ENCODE data around the gene SAMD11. TPM values are rescaled to one million over a fixed set of nuclear protein-coding genes. Genes with fewer than 3 reads are reported as not detected.
A peak's percentile ranks its signal among the peaks of the same experiment; 100 is the strongest.
"Not testable (repeated sequence)": the region's sequence is repeated elsewhere in the genome, so short reads cannot be mapped to it uniquely, and the experiment has no call there.

Gene SAMD11
- total RNA-seq, 4 donors from 2014 or later = 1.0 to 40.7 (median 13.8) TPM

- Histone ChIP-seq H3K4me1 (peaks cover 0 to 28% of the 10 kb centered on the region in 2 donors), H3K36me3 (no peaks in the 10 kb centered on the region), H3K9me3 (no peaks in the 10 kb centered on the region), H3K27me3 (no peaks in the 10 kb centered on the region), H3K27ac (peak overlapping the region in 1 of 2 donors; percentile 85), H3K4me3 (no peak overlapping the region)
- DNase-seq = no peak
- intact Hi-C loops (cut with DNase I; ENCODE audit: low total_unique reads) = no loop called here
- TF ChIP-seq, protein P1, sequence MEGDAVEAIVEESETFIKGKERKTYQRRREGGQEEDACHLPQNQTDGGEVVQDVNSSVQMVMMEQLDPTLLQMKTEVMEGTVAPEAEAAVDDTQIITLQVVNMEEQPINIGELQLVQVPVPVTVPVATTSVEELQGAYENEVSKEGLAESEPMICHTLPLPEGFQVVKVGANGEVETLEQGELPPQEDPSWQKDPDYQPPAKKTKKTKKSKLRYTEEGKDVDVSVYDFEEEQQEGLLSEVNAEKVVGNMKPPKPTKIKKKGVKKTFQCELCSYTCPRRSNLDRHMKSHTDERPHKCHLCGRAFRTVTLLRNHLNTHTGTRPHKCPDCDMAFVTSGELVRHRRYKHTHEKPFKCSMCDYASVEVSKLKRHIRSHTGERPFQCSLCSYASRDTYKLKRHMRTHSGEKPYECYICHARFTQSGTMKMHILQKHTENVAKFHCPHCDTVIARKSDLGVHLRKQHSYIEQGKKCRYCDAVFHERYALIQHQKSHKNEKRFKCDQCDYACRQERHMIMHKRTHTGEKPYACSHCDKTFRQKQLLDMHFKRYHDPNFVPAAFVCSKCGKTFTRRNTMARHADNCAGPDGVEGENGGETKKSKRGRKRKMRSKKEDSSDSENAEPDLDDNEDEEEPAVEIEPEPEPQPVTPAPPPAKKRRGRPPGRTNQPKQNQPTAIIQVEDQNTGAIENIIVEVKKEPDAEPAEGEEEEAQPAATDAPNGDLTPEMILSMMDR (IDR thresholded peaks at IDR 0.05) = no peak
These were observed 22.2 kb downstream of the SAMD11 start for GRCh38 chr1:945688-946556.

DNA sequence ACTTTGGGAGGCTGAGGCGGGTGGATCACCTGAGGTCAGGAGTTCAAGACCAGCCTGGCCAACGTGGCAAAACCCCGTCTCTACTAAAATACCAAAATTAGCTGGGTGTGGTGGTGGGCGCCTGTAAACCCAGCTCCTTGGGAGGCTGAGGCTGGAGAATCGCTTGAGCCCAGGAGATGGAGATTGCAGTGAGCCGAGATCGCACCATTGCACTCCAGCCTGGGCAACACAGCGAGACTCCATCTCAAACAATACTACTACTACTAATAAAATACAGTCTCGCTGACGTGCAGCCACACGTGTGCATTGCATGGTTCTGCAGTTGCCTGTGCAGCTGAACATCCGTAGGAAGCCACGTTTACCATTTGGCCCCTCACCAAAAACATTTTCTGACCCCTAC lies 23.1 kb downstream of the SAMD11 start:
- not testable (repeated sequence) for DNase-seq

DNA sequence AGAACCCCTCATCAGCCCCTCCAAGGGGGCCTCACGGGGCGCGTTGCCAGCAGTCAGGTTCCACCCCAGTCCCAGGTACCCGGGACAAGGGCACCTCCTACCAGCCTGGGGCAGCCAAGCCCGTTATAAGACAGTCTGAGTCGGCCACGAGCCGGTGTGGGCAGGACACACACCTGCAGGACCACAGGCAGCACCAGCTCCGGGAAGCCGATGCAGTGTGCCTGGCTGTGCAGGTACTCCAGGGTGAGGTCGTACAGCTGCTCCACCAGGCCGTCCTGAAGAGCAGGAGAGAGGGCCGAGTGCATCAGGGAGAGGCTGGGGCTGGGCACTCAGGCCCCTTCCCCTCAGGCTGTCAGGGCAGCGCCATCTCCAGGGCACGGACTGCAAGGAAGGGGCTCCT lies 24.2 kb downstream of the SAMD11 start:
- H3K4me1 ChIP-seq = peaks cover 0 to 9% of the 10 kb centered on the region in 2 donors
- intact Hi-C loops (cut with DNase I; ENCODE audit: low total_unique reads) = no loop called here
- no peak for DNase-seq
- H3K27ac ChIP-seq = no peak overlapping the region
- H3K27me3 ChIP-seq = no peaks in the 10 kb centered on the region
- TF ChIP-seq POLR2A (IDR thresholded peaks at IDR 0.05) = no peak
- TF ChIP-seq, protein P1 (IDR thresholded peaks at IDR 0.05) = no peak
- H3K4me3 ChIP-seq = no peak overlapping the region
- no peaks in the 10 kb centered on the region for H3K9me3 ChIP-seq
- H3K36me3 ChIP-seq = no peaks in the 10 kb centered on the region

More for the DNA sequence above, 23.1 kb downstream of the SAMD11 start:
- H3K4me3 ChIP-seq; H3K9me3 ChIP-seq; intact Hi-C loops (cut with DNase I; ENCODE audit: low total_unique reads); H3K27me3 ChIP-seq; H3K27ac ChIP-seq; H3K36me3 ChIP-seq: not testable (repeated sequence)
- H3K4me1 ChIP-seq = peaks cover 0 to 19% of the 10 kb centered on the region in 2 donors

DNA sequence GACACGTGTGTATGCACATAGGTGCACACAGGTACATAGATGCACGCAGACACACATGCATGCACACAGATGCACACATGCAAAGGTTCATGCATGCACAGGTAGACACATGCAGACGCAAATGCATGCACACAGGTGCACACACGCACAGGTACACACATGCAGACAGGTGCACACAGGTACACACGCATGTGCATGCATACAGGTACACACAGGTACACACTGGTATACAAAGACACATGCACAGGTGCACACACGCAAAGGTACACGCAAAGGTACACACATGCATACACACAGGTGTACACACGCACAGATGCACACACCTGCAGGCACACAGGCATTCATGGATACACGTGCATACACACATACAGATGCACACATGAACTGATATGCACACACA lies 26.5 kb downstream of the SAMD11 start:
- H3K4me3 ChIP-seq = no peak overlapping the region
- TF ChIP-seq, protein P1 (IDR thresholded peaks at IDR 0.05) = no peak
- DNase-seq = no peak
- H3K9me3 ChIP-seq = no peaks in the 10 kb centered on the region
- no peaks in the 10 kb centered on the region for H3K27me3 ChIP-seq
- intact Hi-C loops (cut with DNase I; ENCODE audit: low total_unique reads) = no loop called here
- no peaks in the 10 kb centered on the region for H3K4me1 ChIP-seq
- no peaks in the 10 kb centered on the region for H3K36me3 ChIP-seq
- no peak overlapping the region for H3K27ac ChIP-seq

DNA sequence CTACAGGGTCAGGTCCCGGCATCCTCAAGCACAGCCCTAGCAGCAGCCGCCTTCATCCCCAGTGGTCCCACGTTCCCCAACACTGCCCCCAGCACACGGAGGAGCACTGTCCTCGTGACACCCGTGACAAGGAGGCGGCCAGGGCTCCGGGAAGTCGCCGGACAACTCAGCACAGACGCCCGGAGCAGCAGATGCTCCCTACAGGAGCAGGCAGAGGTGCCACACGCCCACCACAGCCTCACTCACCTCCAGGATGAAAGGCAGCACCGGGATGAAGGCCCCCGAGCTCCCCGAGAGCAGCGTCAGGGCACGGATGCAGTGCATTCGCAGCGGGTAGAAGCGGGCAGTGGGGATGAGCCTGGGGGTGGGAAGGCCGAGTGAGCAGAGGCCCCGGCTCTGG lies 27.2 kb downstream of the SAMD11 start:
- H3K9me3 ChIP-seq = no peaks in the 10 kb centered on the region
- TF ChIP-seq, protein P1 (IDR thresholded peaks at IDR 0.05) = no peak
- no peak overlapping the region for H3K4me3 ChIP-seq
- no peaks in the 10 kb centered on the region for H3K4me1 ChIP-seq
- H3K27me3 ChIP-seq = no peaks in the 10 kb centered on the region
- intact Hi-C loops (cut with DNase I; ENCODE audit: low total_unique reads) = no loop called here
- H3K36me3 ChIP-seq = no peaks in the 10 kb centered on the region
- no peak overlapping the region for H3K27ac ChIP-seq
- DNase-seq = no peak
